GM19193 (cell line): ENCODE measurements around the gene CDKN1C.

Experiments used
- POLR2A ChIP-seq: IDR thresholded peaks from 4 replicates; pipeline ENCODE4 v1.6.1; 2011; ENCODE audit not compliant: insufficient read depth, insufficient read length; ENCODE audit errors: extremely low read depth

CDKN1C gene

DNA sequence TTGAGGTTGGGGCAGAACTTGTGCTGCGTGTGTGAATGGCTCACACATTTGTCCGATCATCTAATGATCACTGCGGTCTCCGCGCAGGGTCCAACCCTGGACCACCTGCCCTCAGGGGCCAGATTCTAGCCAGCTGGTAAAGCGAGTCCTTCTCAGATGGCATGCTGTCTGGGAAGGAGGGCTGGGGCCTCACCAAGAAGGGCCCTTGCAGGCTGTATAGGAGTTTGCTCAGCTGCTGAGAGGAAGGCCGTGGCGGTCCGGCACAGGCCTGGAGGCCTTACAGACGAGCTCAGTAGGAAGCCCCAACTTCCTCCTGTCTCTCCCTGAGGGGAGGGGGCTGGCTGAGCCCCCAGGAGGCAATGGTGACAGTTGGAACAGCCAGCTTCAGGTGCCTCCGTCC is 29.9 kb upstream of the CDKN1C start:
- no peak for TF ChIP-seq POLR2A

DNA sequence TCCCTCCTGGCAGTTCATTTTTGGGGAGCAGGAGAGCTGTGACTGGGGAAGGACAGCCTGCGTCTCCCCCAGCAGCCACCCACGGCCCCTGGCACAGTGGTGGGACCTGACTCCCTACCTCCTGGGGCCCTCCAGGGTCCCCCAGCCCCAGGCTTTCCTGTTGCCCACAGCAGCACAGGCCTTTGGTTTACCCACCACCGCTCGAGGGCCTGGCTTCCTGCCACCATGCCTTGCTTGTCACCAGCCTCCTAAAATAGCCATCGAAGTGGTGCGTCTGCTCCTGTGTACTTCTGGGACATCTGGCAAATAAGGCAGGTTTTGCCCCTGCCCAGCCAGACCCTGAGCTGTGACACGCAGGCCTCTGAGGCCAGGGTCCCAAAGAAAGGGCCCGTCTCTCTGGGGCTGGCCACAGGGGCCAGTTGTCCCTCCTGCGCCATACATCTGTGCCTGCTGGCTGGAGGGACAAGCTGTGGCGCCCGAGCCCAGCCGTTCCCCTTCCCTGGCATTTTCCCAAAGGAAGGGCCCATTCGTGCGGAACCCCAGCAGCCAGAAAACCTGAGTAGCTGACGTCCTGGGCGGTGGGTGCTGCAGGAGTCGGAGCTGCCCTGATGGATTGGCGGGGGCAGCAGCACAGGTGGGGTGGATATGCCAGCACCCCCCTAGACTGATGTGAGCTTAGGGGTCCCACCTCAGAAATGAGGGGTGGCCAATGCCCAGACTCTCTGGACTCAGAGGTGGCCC is 29.1 kb upstream of the CDKN1C start:
- TF ChIP-seq POLR2A, result no peak

DNA sequence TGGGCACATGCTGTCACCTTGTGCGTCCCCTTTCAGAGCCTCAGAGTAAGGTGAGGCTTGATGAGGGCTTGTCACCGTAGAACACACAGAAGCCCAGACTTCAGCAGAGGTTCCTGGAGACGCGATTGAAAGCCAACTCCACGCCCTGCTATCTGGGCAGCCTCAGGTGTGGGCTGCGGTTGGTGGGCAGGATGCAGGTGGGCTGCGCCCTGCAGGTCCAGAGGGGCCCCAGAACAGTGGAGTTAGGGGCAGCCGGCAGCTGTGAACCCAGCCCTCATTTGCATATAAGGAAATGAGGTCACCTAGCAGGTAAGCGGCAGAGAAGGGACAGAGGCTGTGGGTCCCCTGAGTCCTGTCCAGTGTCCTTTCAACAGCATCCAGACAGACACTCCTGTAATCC is 28.2 kb upstream of the CDKN1C start:
- no peak for TF ChIP-seq POLR2A

DNA sequence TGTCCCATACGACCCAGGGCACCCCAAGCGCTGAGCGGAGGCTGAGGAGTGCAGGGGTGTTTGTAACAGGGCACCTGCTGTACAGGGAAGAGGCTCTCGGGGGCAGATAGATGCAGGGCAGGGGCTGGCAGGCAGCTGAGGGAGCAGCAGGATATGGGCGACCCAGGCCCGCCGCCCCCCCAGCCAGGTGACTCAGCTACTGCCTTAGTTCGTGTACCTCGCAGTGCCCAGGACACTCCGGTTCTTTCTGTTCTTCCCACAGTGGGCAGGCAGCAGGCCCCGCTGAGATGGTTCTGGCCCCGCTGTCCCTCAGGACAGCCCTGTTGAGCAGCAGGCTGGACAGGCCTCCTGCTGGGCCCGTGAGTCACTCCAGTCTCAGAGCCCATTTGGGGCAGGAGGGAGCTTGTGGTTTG is 27.4 kb upstream of the CDKN1C start:
- TF ChIP-seq POLR2A, result no peak

DNA sequence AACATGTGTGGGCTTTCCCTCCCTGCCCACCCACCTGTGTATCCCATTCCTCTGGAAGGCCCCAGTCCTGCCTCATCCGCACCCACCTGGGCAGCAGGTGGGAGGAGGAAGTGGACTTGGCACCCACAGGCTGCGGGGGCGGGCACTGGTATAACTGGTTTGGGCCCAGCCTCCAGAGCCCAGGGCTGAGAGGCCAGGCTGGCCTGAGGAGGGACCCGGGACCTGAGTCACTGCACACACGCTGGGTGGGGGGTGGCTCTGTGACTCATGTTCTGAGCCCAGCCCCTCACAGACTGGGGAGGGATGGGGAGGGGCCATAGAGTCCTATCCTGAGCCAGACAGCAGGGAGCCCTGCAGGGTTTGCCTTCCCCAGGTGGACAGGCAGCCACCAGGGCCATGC is 26.9 kb upstream of the CDKN1C start:
- no peak for TF ChIP-seq POLR2A

DNA sequence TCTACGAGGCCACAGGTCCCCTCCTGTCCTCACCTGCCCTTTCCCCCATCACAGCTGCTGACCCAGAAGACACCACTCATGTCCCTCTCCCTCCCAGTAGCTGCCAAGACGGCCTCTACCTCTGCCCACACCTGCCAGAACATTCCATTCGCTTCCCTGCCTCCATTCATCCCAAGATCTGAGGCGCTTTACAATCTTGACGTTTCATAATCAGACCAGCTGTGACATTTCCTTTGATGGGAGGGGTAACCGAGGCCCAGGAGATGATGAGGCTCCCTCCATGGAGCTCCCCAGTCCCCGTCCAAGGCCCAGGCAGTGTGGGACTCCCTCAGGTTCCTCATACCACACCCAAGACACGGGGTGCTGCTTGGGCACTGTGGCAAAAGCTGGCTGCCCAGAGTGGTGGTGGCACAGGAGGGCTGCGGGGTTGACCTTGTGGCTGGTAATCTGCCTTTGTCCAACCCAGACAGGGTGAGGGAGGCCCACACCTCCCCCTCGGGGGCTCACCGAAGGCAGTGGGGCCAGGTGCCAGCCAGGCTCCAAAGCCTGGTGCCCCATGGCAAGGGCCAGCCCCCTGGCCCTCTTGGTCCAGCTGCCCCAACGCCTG is 26.3 kb upstream of the CDKN1C start:
- no peak for TF ChIP-seq POLR2A

DNA sequence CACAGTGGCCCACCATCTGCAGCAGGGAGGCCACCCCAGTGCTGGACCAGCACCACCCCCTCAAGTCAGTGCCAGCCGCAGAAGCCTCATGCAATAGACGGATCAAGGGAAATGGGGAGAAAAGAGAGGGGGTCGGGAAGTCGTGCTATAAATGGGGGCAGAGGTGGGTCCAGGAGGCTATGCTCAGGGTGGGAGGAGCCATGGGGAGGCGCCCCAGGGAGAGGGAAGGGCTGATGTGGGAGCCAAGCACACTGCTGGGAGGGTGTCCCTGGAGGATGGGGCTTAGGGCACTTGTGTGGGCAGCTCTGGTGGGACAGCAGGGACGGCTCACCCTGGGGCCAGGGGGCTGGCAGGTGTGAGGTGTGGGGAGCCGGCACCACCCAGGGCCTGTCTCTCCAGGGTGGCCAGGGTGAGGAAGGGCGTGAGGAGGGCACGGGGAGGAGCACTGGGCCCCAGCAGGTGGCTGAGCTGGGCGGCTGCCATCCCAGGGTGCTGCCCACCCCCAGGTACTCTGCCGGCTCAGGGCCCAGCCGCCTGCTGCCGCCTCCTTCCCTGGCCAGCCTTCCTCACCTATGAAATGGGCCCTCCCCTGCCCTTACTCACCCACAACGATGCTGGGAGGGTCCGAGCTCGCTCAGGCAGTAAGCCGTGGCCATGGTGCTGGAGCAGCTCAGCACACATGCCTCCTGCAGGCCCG is 25.7 kb upstream of the CDKN1C start:
- no peak for TF ChIP-seq POLR2A

DNA sequence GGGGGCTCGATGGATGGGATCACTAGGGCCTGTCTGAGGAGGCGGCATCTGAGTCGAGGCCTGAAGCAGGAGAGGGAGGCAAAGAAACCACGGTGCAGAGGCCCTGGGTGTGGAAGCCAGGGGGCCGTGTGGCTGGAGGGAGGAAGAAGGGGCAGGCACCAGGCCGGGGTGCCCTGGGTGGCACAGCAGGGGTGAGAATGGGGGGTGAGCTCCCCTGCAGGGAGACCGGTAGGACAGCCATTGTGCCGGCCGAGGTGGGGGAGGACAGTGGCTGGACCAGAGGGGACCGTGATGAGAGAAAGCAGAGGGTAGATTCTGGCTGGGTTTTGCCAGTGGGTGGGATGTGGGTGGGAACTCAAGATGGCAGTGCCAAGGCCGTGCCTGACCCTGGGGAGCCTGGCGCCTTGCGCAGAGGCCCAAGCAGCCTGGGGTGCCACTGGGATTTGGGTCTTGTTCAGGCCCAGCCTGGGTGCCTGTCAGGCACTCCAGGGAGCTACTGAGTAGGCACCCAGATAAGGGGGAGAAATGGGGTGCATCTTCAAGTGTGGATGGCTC is 24.9 kb upstream of the CDKN1C start:
- no peak for TF ChIP-seq POLR2A

DNA sequence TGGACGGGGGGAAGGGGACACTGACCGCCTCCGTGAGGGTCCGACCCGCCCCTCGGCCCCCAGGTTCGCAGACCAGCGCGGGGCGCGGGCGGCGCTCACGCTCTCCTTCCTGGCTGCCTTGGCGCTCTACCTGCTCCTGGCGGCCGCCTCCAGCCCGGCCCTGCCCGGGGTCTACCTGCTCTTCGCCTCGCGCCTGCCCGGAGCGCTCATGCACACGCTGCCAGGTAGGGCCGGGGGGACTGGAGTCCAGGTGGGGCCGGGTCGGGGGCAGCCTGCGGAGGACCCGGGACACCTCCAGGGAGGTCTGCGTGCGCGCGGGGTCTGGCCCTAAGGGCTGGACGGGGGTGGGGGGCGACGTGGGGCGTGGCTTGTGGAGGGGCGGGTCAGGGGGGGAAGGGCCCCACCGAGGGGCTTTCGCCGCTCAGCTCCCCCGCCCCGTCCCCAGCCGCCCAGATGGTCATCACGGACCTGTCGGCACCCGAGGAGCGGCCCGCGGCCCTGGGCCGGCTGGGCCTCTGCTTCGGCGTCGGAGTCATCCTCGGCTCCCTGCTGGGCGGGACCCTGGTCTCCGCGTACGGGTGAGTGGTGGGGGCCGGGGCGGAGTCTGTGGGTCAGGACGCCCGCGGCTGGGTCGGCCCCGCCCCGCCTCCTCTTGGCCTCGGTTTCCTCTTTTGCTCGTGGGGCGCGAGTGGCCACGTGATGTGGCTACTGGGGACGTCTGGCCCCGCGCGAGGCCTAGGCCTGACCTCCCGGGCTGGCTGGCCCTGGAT is 23.7 kb upstream of the CDKN1C start:
- no peak for TF ChIP-seq POLR2A

DNA sequence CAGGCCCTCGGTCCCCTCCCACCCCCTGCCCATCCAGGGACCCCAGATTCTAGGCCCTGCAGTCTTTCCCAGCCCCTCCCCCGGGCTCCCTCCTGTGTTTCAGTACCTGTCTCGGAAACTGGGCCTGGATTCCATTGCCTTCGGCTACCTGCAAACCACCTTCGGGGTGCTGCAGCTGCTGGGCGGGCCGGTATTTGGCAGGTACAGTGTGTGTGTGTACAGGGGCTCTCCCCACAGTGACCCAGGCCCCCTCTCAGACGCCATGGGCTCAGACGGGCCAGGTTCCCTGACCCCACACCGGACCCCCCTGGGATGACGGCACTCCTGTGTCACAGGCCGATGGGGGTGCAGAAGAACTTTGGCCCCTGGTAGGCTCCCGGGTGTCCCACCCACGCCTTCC is 22.6 kb upstream of the CDKN1C start:
- TF ChIP-seq POLR2A, result no peak

DNA sequence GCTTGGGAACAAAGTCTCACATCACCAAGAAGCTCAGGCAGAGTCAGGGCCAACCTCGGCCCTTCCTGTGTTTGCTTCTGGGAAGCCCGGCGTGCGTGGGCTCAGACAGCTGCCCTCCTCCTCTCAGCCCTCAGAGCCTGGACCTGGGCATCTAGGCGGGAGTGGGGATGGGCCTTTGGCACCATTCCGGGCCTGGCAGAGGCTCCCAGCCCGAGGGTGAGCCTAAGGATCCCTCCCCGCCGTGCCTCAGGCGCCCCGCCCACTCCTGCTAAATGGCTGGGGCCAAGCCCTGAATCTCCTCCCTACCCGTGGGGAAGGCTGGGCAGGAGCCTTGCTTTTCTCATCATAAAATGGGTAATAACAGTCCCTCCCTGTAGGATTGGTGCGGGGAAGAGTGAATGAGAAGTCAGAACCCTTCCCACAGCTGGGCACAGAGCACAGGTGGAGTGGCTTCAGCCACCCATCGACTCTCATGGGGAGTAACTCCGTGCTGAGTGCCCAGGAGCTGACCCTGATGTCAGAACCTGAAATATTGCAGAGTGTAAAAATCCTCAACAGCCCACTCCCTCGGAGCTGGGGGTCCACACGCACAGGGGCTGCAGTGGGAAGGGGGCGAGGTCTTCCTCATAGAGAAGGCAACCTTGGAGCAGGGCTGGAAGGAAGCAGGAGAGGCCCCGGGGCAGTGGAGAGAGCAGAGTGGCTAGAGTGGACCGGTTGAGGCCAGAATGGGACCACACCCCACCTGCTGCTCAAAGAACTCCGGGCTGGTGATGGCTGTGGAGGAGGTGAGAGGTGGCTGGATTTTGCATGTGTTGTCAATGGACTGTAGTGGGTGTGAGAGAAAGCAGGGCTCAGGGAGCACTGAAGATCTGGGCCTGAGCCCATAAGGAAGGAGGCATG is 18.8 kb upstream of the CDKN1C start:
- TF ChIP-seq POLR2A, result no peak

DNA sequence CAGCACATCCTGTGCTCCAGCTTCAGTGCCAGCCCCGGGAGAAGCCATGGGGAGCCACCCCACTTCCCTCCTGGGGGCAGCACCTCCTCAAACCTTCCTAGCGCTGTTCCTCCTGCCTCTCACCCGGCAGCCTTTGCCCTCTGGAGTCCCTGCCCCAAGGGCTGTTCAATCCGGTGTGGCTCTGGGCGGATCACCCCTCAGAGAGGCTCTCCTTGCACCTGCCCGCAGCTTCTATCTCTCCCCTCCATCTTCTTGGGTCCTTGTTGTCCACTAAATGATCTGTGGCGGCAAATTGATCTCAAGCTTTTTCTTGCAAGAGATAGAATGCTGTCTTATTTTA is 18.1 kb upstream of the CDKN1C start:
- no peak for TF ChIP-seq POLR2A

DNA sequence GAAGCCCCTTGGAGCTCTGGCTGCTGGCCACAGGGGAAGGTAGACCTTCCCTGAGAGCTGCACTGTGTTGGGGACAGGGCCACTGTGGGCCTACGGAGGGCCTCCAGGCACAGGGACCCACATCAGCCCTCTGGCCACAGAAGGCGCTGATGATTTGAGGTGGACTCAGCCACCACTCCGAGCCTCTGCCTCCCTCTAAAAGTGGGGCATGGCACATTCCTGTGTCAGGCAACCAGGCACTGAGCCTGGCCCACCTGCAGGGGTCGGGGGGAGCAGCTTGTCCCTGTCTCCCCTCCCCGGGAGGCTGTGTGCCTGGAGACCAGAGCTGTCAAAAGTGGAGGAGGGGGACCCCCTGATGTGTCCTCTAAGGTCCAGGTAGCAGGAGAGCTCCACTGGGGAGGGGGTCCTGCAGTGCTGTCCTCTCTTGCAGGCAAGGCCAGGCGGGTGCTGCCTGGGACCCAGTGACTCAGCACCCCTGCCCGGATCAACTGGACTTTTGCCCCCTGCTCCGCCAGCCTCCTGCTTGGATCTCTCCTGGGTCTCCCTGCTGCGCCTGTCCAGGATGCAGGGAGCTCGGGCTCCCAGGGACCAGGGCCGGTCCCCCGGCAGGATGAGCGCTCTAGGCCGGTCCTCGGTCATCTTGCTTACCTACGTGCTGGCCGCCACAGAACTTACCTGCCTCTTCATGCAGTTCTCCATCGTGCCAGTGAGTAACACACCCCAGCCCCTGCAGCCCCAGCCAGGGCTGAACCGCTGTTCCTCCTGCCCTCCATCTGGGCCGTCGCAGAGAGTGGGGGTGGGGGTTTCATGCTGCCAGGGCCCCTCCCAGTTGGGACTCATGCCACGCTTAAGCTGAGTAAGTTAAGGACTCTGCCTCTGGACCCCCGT is 17.5 kb upstream of the CDKN1C start:
- no peak for TF ChIP-seq POLR2A
